ENCODE results near the gene KRTAP21-1. TPM values are rescaled to one million over a fixed set of nuclear protein-coding genes. Genes with fewer than 3 reads are reported as not detected.
"Not testable (repeated sequence)": the region's sequence is repeated elsewhere in the genome, so short reads cannot be mapped to it uniquely, and the experiment has no call there.

The KRTAP21-1 gene
- total RNA-seq (2022) (not detected in 2 replicates), Bru-seq, nascent RNA (not detected), BruChase-seq, experiment 1, labeled RNA remaining after a 2-hour chase (not detected), BruChase-seq, experiment 2, labeled RNA remaining after a 6-hour chase (not detected)
- long read RNA-seq = 0 reads

DNA sequence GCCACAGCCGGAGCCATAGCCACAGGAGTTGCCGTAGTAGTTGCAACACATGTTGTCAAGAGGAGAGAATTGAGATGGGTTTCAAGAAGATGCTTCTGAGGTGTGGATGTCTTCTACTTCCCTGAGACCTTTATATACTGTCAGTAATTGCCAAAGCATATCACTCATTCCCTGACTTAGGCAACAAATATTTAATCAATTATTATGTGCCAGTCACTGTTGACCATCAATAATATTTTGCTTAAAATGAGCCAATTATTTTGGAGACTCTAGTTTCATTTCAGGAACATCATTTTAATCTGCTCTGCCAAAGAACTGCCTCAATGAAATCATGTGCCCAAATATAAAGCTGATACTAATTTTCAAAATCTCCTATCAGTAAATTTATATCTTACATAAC, at the start of gene KRTAP21-1:
TSS of gene KRTAP21-1 (minus strand) at position 101 of the 400 bp plus-strand sequence. CDS start at position 51, 50 bp downstream.
- H3K36me3 Mint-ChIP-seq (ENCODE audit: insufficient read depth, unreplicated experiment); H3K27ac Mint-ChIP-seq (ENCODE audit: unreplicated experiment); H3K4me3 ChIP-seq (ENCODE audit: low read depth, low read length); intact Hi-C loops (cut with micrococcal nuclease; ENCODE audit: unreplicated experiment); H3K4me1 ChIP-seq; H3K9me3 ChIP-seq; H3K27me3 ChIP-seq (replicated peaks; ENCODE audit: control insufficient read depth, insufficient read depth, low read length); POLR2A ChIA-PET; DNase-seq; H3K36me3 ChIP-seq (ENCODE audit: control insufficient read depth, insufficient read depth, low read length); BruUV-seq (replicated peaks); CTCF ChIA-PET; H3K9me3 Mint-ChIP-seq (ENCODE audit: unreplicated experiment); H3K4me1 Mint-ChIP-seq (ENCODE audit: low read depth, unreplicated experiment); H3K4me3 Mint-ChIP-seq (ENCODE audit: unreplicated experiment): not testable (repeated sequence)
- peaks cover 13% of the 10 kb centered on the region for H3K27me3 Mint-ChIP-seq (ENCODE audit: insufficient read depth, unreplicated experiment)

DNA sequence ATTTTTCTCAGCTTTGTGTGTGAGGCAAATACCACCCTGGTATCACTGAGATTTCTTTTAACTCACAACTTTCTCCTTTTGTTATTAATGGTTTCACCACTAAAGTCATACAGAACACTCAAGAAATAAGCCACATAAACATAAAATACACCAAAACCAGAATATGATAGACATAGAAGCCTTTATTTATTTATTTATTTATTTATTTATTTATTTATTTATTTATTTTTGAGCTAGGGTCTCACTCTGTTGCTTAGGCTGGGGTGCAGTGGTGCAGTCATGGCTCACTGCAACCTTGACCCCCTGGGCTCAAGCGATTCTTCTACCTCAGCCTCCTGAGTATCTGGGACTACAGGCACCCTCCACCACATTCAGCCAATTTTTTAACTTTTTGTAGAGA, 45.4 kb upstream of the KRTAP21-1 start:
- Mint-ChIP-seq H3K4me3 (ENCODE audit: unreplicated experiment) (no peak overlapping the region), H3K4me1 (ENCODE audit: low read depth, unreplicated experiment) (no peaks in the 10 kb centered on the region), H3K36me3 (ENCODE audit: insufficient read depth, unreplicated experiment) (no peaks in the 10 kb centered on the region), H3K9me3 (ENCODE audit: unreplicated experiment) (no peaks in the 10 kb centered on the region), H3K27me3 (ENCODE audit: insufficient read depth, unreplicated experiment) (no peaks in the 10 kb centered on the region), H3K27ac (ENCODE audit: unreplicated experiment) (no peak overlapping the region)
- CTCF ChIA-PET = no interaction called here
- POLR2A ChIA-PET = no interaction called here
- Histone ChIP-seq H3K9me3 (no peaks in the 10 kb centered on the region), H3K4me1 (no peaks in the 10 kb centered on the region), H3K4me3 (ENCODE audit: low read depth, low read length) (no peak overlapping the region), H3K27me3 (replicated peaks; ENCODE audit: control insufficient read depth, insufficient read depth, low read length) (no peaks in the 10 kb centered on the region), H3K36me3 (ENCODE audit: control insufficient read depth, insufficient read depth, low read length) (no peaks in the 10 kb centered on the region)
- DNase-seq = no peak
- intact Hi-C loops (cut with micrococcal nuclease; ENCODE audit: unreplicated experiment) = no loop called here
- no TSS peak for BruUV-seq (replicated peaks)
- TF ChIP-seq, protein P1, sequence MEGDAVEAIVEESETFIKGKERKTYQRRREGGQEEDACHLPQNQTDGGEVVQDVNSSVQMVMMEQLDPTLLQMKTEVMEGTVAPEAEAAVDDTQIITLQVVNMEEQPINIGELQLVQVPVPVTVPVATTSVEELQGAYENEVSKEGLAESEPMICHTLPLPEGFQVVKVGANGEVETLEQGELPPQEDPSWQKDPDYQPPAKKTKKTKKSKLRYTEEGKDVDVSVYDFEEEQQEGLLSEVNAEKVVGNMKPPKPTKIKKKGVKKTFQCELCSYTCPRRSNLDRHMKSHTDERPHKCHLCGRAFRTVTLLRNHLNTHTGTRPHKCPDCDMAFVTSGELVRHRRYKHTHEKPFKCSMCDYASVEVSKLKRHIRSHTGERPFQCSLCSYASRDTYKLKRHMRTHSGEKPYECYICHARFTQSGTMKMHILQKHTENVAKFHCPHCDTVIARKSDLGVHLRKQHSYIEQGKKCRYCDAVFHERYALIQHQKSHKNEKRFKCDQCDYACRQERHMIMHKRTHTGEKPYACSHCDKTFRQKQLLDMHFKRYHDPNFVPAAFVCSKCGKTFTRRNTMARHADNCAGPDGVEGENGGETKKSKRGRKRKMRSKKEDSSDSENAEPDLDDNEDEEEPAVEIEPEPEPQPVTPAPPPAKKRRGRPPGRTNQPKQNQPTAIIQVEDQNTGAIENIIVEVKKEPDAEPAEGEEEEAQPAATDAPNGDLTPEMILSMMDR (IDR thresholded peaks at IDR 0.05; ENCODE audit: insufficient read depth in 1 of 2, low read depth in 1 of 2, low read length in 1 of 2, severe bottlenecking in 1 of 2, unreplicated experiment in 1 of 2) = no peak

DNA sequence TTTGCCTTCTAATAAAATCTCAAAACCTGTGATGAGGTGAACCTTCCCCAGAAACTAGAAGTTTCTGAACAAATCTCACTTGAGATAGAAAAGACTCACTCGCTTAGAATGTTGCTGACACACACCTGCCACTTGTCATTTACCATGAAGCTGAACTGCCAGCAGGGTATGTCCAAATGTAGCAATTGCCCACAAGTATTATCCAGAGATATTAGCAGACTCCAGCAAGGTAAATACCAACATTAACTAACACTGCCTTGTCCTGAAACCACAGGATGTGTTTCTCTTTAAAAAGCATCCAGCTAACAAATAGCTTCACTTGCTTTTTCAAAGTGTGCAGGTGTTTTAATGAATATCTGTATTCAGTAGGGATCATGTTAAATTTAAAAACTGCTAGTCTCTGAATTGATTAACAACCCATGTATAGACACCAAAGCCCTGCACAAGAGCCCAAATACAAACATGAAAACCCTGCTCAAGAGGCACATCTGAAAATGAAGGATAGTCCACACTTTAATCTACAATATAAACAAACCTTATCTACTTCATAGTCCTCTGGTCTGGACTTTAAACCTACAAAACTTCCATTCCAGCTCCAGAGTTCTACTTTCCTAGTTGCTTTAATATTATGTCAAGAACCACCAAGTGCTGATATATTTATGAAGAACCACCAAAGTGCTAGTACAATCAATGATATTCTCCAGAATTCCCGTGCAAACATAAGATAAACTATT, 38.5 kb upstream of the KRTAP21-1 start:
- H3K4me3 Mint-ChIP-seq (ENCODE audit: unreplicated experiment) = peak overlapping the region; percentile 53
- CTCF ChIA-PET = no interaction called here
- no peaks in the 10 kb centered on the region for H3K27me3 Mint-ChIP-seq (ENCODE audit: insufficient read depth, unreplicated experiment)

More for the DNA sequence above, 38.5 kb upstream of the KRTAP21-1 start:
- Histone ChIP-seq H3K36me3 (ENCODE audit: control insufficient read depth, insufficient read depth, low read length) (no peaks in the 10 kb centered on the region), H3K27me3 (replicated peaks; ENCODE audit: control insufficient read depth, insufficient read depth, low read length) (no peaks in the 10 kb centered on the region), H3K4me1 (peaks cover 24% of the 10 kb centered on the region), H3K4me3 (ENCODE audit: low read depth, low read length) (no peak overlapping the region), H3K9me3 (no peaks in the 10 kb centered on the region)
- BruUV-seq (replicated peaks) = no TSS peak
- H3K4me1 Mint-ChIP-seq (ENCODE audit: low read depth, unreplicated experiment) = no peaks in the 10 kb centered on the region
- peaks cover 10% of the 10 kb centered on the region for H3K9me3 Mint-ChIP-seq (ENCODE audit: unreplicated experiment)
- POLR2A ChIA-PET = no interaction called here
- peak; percentile 30 to 31 for DNase-seq
- no peaks in the 10 kb centered on the region for H3K36me3 Mint-ChIP-seq (ENCODE audit: insufficient read depth, unreplicated experiment)
- no peak overlapping the region for H3K27ac Mint-ChIP-seq (ENCODE audit: unreplicated experiment)
- TF ChIP-seq, protein P1 (IDR thresholded peaks at IDR 0.05; ENCODE audit: insufficient read depth in 1 of 2, low read depth in 1 of 2, low read length in 1 of 2, severe bottlenecking in 1 of 2, unreplicated experiment in 1 of 2) = no peak
- intact Hi-C loops (cut with micrococcal nuclease; ENCODE audit: unreplicated experiment) = loop anchor here (5.0 kb wide), 1 partner anchor 44 kb away; no protein-coding TSS in a partner anchor
